ENCODE data around the gene ROM1. TPM values are rescaled to one million over a fixed set of nuclear protein-coding genes. Genes with fewer than 3 reads are reported as not detected.

ROM1 gene
- total RNA-seq, 2 donors from 2014 or later = 0.71 to 1.3 TPM

DNA sequence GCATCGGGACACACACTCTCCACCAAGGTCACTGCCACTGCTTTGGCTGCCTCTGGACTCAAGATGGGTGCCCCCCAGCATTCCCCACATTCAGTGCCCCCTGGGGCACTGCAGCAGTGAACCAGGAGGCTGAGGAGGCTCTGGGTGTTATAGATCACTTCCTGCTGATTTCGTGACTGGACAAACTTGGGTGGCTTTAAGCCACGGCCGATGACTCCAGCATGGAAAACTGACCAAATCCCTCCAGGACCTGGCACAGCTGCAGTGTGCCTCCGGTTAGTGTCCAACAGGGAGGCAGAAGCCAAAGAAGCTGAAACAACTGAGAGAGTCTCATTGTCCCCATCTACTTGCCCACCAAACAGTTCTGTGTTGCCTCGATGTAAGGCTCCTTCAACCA, 34.5 kb downstream of the ROM1 start:
- H3K4me3 Mint-ChIP-seq = no peak overlapping the region

DNA sequence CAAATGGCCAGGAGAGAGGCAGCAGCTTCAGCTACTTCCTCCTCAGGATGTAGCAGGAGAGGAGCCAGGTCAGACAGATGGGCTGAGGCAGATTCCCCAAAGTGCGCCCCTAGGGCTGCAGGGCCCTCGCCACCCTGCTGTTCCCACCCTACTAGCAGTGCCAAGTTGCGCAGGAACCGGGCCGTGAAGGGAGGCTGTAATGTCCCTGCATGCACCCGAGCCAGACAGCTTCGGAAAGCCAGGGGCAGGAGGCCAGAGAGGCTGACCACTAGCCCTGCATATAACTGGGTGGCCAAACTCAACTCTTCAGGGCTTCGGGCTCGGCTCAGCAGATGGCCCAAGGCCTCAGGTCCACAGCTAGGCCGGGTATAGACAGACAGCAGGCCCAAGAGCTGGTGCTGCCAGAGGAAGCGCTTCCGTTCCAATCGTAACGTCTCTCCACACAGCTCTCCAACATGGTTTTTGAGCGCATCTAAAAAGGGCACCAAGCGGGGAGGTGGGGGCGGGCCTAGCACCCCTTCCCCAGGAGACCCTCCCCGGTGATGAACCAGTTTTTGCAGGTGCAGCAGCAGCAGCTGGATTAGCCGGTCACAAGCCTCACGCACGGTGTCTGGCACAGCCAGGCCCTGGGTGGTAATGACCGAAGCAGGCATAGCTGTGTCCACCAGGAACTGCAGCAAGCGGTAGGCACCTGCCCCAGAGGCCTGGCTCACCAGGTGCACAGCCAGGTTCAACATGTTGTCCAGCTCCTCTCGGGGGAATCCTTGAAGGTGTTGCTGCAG, 35.3 kb downstream of the ROM1 start:
- Histone ChIP-seq H3K4me1 (ENCODE audit: control insufficient read depth, insufficient read depth, low read length) (no peaks in the 10 kb centered on the region), H3K4me3 (ENCODE audit: low read length) (no peak overlapping the region), H3K36me3 (ENCODE audit: control insufficient read depth, insufficient read depth, low read length) (peaks cover 36% of the 10 kb centered on the region), H3K9me3 (ENCODE audit: control insufficient read depth, low read length) (no peaks in the 10 kb centered on the region), H3K9ac (ENCODE audit: extremely low read depth, low read length, poor library complexity, severe bottlenecking) (no peak overlapping the region), H3K27me3 (ENCODE audit: control insufficient read depth, insufficient read depth, low read length, poor library complexity, severe bottlenecking) (no peaks in the 10 kb centered on the region), H3K27ac (ENCODE audit: low read depth, low read length) (no peak overlapping the region)
- H3K4me3 Mint-ChIP-seq = no peak overlapping the region
- peaks cover 7% of the 10 kb centered on the region for H3K4me1 Mint-ChIP-seq
- no peaks in the 10 kb centered on the region for H3K27me3 Mint-ChIP-seq (ENCODE audit: insufficient read depth)
- WGBS, 2 experiments (ENCODE audit: insufficient coverage in 1 of 2, insufficient read length in 1 of 2) = 92 to 98% methylated on average over 16 to 24 of the region's 24 CpGs
- peaks cover 29% of the 10 kb centered on the region for H3K36me3 Mint-ChIP-seq (ENCODE audit: low read depth)
- TF ChIP-seq, protein P1, sequence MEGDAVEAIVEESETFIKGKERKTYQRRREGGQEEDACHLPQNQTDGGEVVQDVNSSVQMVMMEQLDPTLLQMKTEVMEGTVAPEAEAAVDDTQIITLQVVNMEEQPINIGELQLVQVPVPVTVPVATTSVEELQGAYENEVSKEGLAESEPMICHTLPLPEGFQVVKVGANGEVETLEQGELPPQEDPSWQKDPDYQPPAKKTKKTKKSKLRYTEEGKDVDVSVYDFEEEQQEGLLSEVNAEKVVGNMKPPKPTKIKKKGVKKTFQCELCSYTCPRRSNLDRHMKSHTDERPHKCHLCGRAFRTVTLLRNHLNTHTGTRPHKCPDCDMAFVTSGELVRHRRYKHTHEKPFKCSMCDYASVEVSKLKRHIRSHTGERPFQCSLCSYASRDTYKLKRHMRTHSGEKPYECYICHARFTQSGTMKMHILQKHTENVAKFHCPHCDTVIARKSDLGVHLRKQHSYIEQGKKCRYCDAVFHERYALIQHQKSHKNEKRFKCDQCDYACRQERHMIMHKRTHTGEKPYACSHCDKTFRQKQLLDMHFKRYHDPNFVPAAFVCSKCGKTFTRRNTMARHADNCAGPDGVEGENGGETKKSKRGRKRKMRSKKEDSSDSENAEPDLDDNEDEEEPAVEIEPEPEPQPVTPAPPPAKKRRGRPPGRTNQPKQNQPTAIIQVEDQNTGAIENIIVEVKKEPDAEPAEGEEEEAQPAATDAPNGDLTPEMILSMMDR (conservative IDR thresholded peaks at IDR 0.05) = no peak
- H3K9me3 Mint-ChIP-seq = no peaks in the 10 kb centered on the region
- no peak for DNase-seq
- H3K27ac Mint-ChIP-seq = no peak overlapping the region

More for the DNA sequence above, 34.5 kb downstream of the ROM1 start:
- Histone ChIP-seq H3K4me3 (ENCODE audit: low read length) (no peak overlapping the region), H3K9me3 (ENCODE audit: control insufficient read depth, low read length) (no peaks in the 10 kb centered on the region), H3K27me3 (ENCODE audit: control insufficient read depth, insufficient read depth, low read length, poor library complexity, severe bottlenecking) (no peaks in the 10 kb centered on the region), H3K27ac (ENCODE audit: low read depth, low read length) (no peak overlapping the region), H3K36me3 (ENCODE audit: control insufficient read depth, insufficient read depth, low read length) (peaks cover 43% of the 10 kb centered on the region), H3K4me1 (ENCODE audit: control insufficient read depth, insufficient read depth, low read length) (no peaks in the 10 kb centered on the region), H3K9ac (ENCODE audit: extremely low read depth, low read length, poor library complexity, severe bottlenecking) (no peak overlapping the region)
- H3K9me3 Mint-ChIP-seq = no peaks in the 10 kb centered on the region
- WGBS, 2 experiments (ENCODE audit: insufficient coverage in 1 of 2, insufficient read length in 1 of 2) = 95 to 98% methylated on average over 5 to 6 of the region's 6 CpGs
- TF ChIP-seq, protein P1 (conservative IDR thresholded peaks at IDR 0.05) = no peak
- DNase-seq = no peak
- no peaks in the 10 kb centered on the region for H3K27me3 Mint-ChIP-seq (ENCODE audit: insufficient read depth)
- H3K36me3 Mint-ChIP-seq (ENCODE audit: low read depth) = peaks cover 34% of the 10 kb centered on the region
- H3K4me1 Mint-ChIP-seq = peaks cover 6% of the 10 kb centered on the region
- no peak overlapping the region for H3K27ac Mint-ChIP-seq

DNA sequence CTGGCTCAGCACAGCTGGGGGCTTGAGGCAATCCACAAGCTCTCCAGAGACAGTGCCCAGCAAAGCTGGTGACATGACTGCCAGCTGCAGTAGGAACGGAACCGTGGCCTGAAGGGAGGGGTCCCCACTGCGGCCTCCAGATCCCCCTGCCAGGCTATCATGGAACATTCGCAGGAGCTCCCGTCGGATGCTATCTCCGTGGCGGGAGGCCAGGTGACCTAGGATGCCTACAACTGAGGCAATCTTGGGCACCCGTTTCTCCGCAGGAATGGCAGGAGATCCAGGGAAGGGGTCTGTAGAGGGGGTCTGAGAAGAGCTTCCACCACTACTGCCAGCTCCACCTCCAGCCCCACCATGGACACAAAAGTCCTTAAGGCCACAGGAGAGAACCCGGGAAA, 35.9 kb downstream of the ROM1 start:
- Mint-ChIP-seq H3K36me3 (ENCODE audit: low read depth) (peaks cover 24% of the 10 kb centered on the region), H3K9me3 (no peaks in the 10 kb centered on the region), H3K4me1 (peaks cover 7% of the 10 kb centered on the region), H3K4me3 (no peak overlapping the region), H3K27me3 (ENCODE audit: insufficient read depth) (no peaks in the 10 kb centered on the region), H3K27ac (no peak overlapping the region)
- Histone ChIP-seq H3K4me3 (ENCODE audit: low read length) (no peak overlapping the region), H3K36me3 (ENCODE audit: control insufficient read depth, insufficient read depth, low read length) (peaks cover 31% of the 10 kb centered on the region), H3K4me1 (ENCODE audit: control insufficient read depth, insufficient read depth, low read length) (no peaks in the 10 kb centered on the region), H3K27ac (ENCODE audit: low read depth, low read length) (no peak overlapping the region), H3K27me3 (ENCODE audit: control insufficient read depth, insufficient read depth, low read length, poor library complexity, severe bottlenecking) (no peaks in the 10 kb centered on the region), H3K9ac (ENCODE audit: extremely low read depth, low read length, poor library complexity, severe bottlenecking) (no peak overlapping the region), H3K9me3 (ENCODE audit: control insufficient read depth, low read length) (no peaks in the 10 kb centered on the region)
- WGBS, 2 experiments (ENCODE audit: insufficient coverage in 1 of 2, insufficient read length in 1 of 2) = 90 to 100% methylated on average over 4 to 11 of the region's 11 CpGs
- DNase-seq = no peak
- TF ChIP-seq, protein P1 (conservative IDR thresholded peaks at IDR 0.05) = no peak
